ENCODE data around the gene LYZL1.
"Not testable (repeated sequence)": the region's sequence is repeated elsewhere in the genome, so short reads cannot be mapped to it uniquely, and the experiment has no call there.

The LYZL1 gene

GRCh38 chr10:29310463-29310862 lies 21.6 kb downstream of the LYZL1 start:
- not testable (repeated sequence) for DNase-seq

GRCh38 chr10:29313071-29313470 lies 24.2 kb downstream of the LYZL1 start:
- no peak for DNase-seq

GRCh38 chr10:29314726-29315125 lies 25.9 kb downstream of the LYZL1 start:
- DNase-seq = no peak

GRCh38 chr10:29315814-29316213 lies 26.9 kb downstream of the LYZL1 start:
- DNase-seq = no peak

- no peak for DNase-seq
Observed at GRCh38 chr10:29316308-29317026, 27.6 kb downstream of the LYZL1 start.

- DNase-seq = no peak
Observed at GRCh38 chr10:29317027-29317420, 28.2 kb downstream of the LYZL1 start.

- no peak for DNase-seq
Observed at GRCh38 chr10:29317423-29318021, 28.7 kb downstream of the LYZL1 start.

- not testable (repeated sequence) for DNase-seq
Observed at GRCh38 chr10:29318141-29319071, 29.5 kb downstream of the LYZL1 start.

GRCh38 chr10:29319205-29319781 lies 30.4 kb downstream of the LYZL1 start:
- DNase-seq = no peak

GRCh38 chr10:29320680-29321121 lies 31.8 kb downstream of the LYZL1 start:
- not testable (repeated sequence) for DNase-seq

GRCh38 chr10:29321656-29322055 lies 32.8 kb downstream of the LYZL1 start:
- no peak for DNase-seq

GRCh38 chr10:29322918-29323317 lies 34.0 kb downstream of the LYZL1 start:
- no peak for DNase-seq

- DNase-seq = no peak
Observed at GRCh38 chr10:29323367-29323766, 34.5 kb downstream of the LYZL1 start.

- no peak for DNase-seq
Observed at GRCh38 chr10:29324220-29324841, 35.5 kb downstream of the LYZL1 start.

- no peak for DNase-seq
Observed at GRCh38 chr10:29326299-29326698, 37.4 kb downstream of the LYZL1 start.

- no peak for DNase-seq
Observed at GRCh38 chr10:29326886-29327745, 38.2 kb downstream of the LYZL1 start.

- no peak for DNase-seq
Observed at GRCh38 chr10:29327746-29328102, 38.9 kb downstream of the LYZL1 start.

GRCh38 chr10:29328983-29329382 lies 40.1 kb downstream of the LYZL1 start:
- DNase-seq = no peak

GRCh38 chr10:29329420-29329819 lies 40.5 kb downstream of the LYZL1 start:
- no peak for DNase-seq

GRCh38 chr10:29332061-29332760 lies 43.3 kb downstream of the LYZL1 start:
- DNase-seq = no peak

GRCh38 chr10:29332761-29333148 lies 43.9 kb downstream of the LYZL1 start:
- DNase-seq = no peak

All from CD4-positive, alpha-beta T cell treated with Interleukin-6 for 4 hours (primary cell).